K562 (cell line): Measurements from ENCODE around the gene ALKBH2. TPM values are rescaled to one million over a fixed set of nuclear protein-coding genes. Genes with fewer than 3 reads are reported as not detected.

Source experiments
- CCNT2 ChIP-seq: IDR thresholded peaks from 2 replicates; pipeline ENCODE4 v1.6.1; 2011; ENCODE audit warnings: borderline replicate concordance, low read depth, mild to moderate bottlenecking, moderate library complexity, mixed read lengths, low read length; ENCODE audit not compliant: insufficient read length; ENCODE audit errors: extremely low read depth
- FOXK1 ChIP-seq: sonication (generic); formaldehyde crosslinking; IDR thresholded peaks from 2 replicates; pipeline ENCODE4 v1.8.0; 2022; ENCODE audit warnings: missing genetic modification reagents, mild to moderate bottlenecking, borderline replicate concordance
- FOXP4 ChIP-seq: sonication (generic); formaldehyde crosslinking; IDR thresholded peaks from 2 replicates; pipeline ENCODE4 v1.8.0; 2022; ENCODE audit warnings: mild to moderate bottlenecking, missing genetic modification reagents, borderline replicate concordance
- GTF2B ChIP-seq: IDR thresholded peaks from 2 replicates; pipeline ENCODE4 v1.6.1; 2011; ENCODE audit not compliant: insufficient read length; ENCODE audit errors: extremely low read depth
- HDGF ChIP-seq: fragments of 450-650 bp; IDR thresholded peaks from 2 replicates; pipeline ENCODE4 v1.6.1; 2016
- HNRNPL ChIP-seq: fragments of 200-400 bp; formaldehyde crosslinking; IDR thresholded peaks from 2 replicates; pipeline ENCODE4 v1.6.1; 2017; ENCODE audit warnings: low read depth, mild to moderate bottlenecking, low read length
- HNRNPLL ChIP-seq: fragments of 200-400 bp; formaldehyde crosslinking; IDR thresholded peaks from 2 replicates; pipeline ENCODE4 v1.6.1; 2017; ENCODE audit warnings: low read length, low read depth, mild to moderate bottlenecking; ENCODE audit not compliant: poor library complexity, severe bottlenecking
- HOMEZ ChIP-seq: fragments of 250-450 bp; sonication (Bioruptor Pico); IDR thresholded peaks from 2 replicates; pipeline ENCODE4 v1.4.0; 2020; ENCODE audit warnings: mild to moderate bottlenecking, moderate library complexity
- KHSRP ChIP-seq: fragments of 450-650 bp; IDR thresholded peaks from 2 replicates; pipeline ENCODE4 v1.6.1; 2017
- NONO ChIP-seq, 2 experiments: fragments of 200-400 bp in 1 of 2; fragments of 450-650 bp in 1 of 2; formaldehyde crosslinking in 1 of 2; IDR thresholded peaks; 2 replicates each; pipeline ENCODE4 v1.6.1; 2017; ENCODE audit warnings: low read depth in 2 of 2, mild to moderate bottlenecking in 2 of 2, moderate library complexity in 2 of 2, low read length in 1 of 2
- POU5F1 ChIP-seq: fragments of 150-350 bp; IDR thresholded peaks from 2 replicates; pipeline ENCODE4 v1.6.1; 2014; ENCODE audit warnings: borderline replicate concordance, low read length, low read depth, mild to moderate bottlenecking; ENCODE audit not compliant: partially characterized antibody
- PRPF4 ChIP-seq: fragments of 200-400 bp; formaldehyde crosslinking; IDR thresholded peaks from one replicate; pipeline ENCODE4 v1.6.1; 2017; ENCODE audit warnings: low read length, low read depth, mild to moderate bottlenecking; ENCODE audit not compliant: insufficient read depth, poor library complexity, severe bottlenecking
- PURB ChIP-seq: sonication (generic); formaldehyde crosslinking; IDR thresholded peaks from 2 replicates; pipeline ENCODE4 v1.9.0; 2021; ENCODE audit warnings: low read depth, mild to moderate bottlenecking, missing genetic modification reagents
- SLC30A9 ChIP-seq: fragments of 250-450 bp; sonication (Bioruptor Pico); IDR thresholded peaks from 2 replicates; pipeline ENCODE4 v1.8.0; 2022; ENCODE audit warnings: mild to moderate bottlenecking, moderate library complexity
- SMAD3 ChIP-seq: fragments of 450-650 bp; formaldehyde crosslinking; conservative IDR thresholded peaks from 2 replicates; pipeline ENCODE4 v1.4.0; 2020; ENCODE audit warnings: mild to moderate bottlenecking
- TCF3 ChIP-seq: sonication (generic); formaldehyde crosslinking; IDR thresholded peaks from 2 replicates; pipeline ENCODE4 v1.4.0; 2020; ENCODE audit warnings: mild to moderate bottlenecking, missing genetic modification reagents
- ZNF609 ChIP-seq: sonication (generic); formaldehyde crosslinking; IDR thresholded peaks from 2 replicates; pipeline ENCODE4 v1.8.1; 2023; ENCODE audit warnings: missing genetic modification reagents, mild to moderate bottlenecking, borderline replicate concordance
- polyA plus RNA-seq, 8 experiments: library from polyadenylated mRNA; depleted of rRNA in 4 of 8; stranded (reverse) in 5 of 8; unstranded in 3 of 8; fragments of >200 nt; fragmentation: Nextera tagmentation in 2 of 8; fragmentation: Illumina TruSeq in 1 of 8; extraction: Ambion mirVana in 2 of 8; extraction: Trizol in 1 of 8; gene quantifications; 2 replicates each; pipeline versions ENCODE4 v1.2.1 to v1.2.3, GENCODE V29; 2011 to 2014; ENCODE audit warnings: inconsistent platforms in 1 of 8, missing spikeins in 1 of 8
- total RNA-seq, 7 experiments: library from RNA; depleted of rRNA in 6 of 7; stranded (reverse); fragments of >200 nt in 6 of 7; fragmentation: Illumina TruSeq in 2 of 7; extraction: Trizol in 2 of 7; gene quantifications; 2 replicates each; pipeline versions ENCODE4 v1.2.1 to v1.2.3, GENCODE V29; 2011 to 2021; ENCODE audit warnings: low replicate concordance in 1 of 7

The ALKBH2 gene
- total and polyA plus RNA-seq, 9 of the 15 experiments (the other 6 are each of a cell fraction or from before 2014, with no cell fraction given) = 5.9 to 56.1 (median 41.9) TPM

- TF ChIP-seq ZNF609 = no peak
- peak; percentile 24 for TF ChIP-seq CCNT2
- TF ChIP-seq HDGF = no peak
- no peak for TF ChIP-seq FOXK1 (CRISPR knock-in tag)
- no peak for TF ChIP-seq PRPF4
- TF ChIP-seq FOXP4 (CRISPR knock-in tag) = peak; percentile 24; the same call in 1 of the 2 replicates
- 0 out of 2 replicates have a peak, but pooled peaks have one; percentile 29 for TF ChIP-seq SMAD3 (CRISPR knock-in tag)
- peak in 1 of 2 experiments; percentile 75; a peak in 2 of 4 replicates for TF ChIP-seq NONO (IDR thresholded peaks at IDR 0.05; ENCODE audit: low read depth in 2 of 2, low read length in 1 of 2)
- TF ChIP-seq PURB = no peak
- TF ChIP-seq POU5F1 = peak; percentile 20
- TF ChIP-seq SLC30A9 (CRISPR knock-in tag) = no peak
- TF ChIP-seq HOMEZ (CRISPR knock-in tag) = no peak
- TF ChIP-seq HNRNPLL = peak; percentile 78
- no peak for TF ChIP-seq TCF3 (CRISPR knock-in tag)
- TF ChIP-seq KHSRP = no peak
- no peak for TF ChIP-seq HNRNPL
- TF ChIP-seq GTF2B = no peak
Observed at GRCh38 chr12:109052414-109053323, 40.6 kb downstream of the ALKBH2 start, which contains the start of gene USP30 (continued).
